GM23338 (cell line): ENCODE measurements around the gene HLA-DOA.

Experiments
- CREB1 ChIP-seq: fragments of 250-450 bp; sonication (Bioruptor Pico); IDR thresholded peaks from 2 replicates; pipeline ENCODE4 v1.5.0; 2020; ENCODE audit warnings: low read depth, mild to moderate bottlenecking, moderate library complexity
- CTCF ChIP-seq, 2 experiments: fragments of 200-600 bp in 1 of 2; sonication (generic) in 1 of 2; conservative IDR thresholded peaks; 2 replicates each; pipeline versions ENCODE4 v1.5.1 to v1.6.1; 2016 to 2017; ENCODE audit warnings: antibody characterized with exemption in 2 of 2, low read depth in 2 of 2, mild to moderate bottlenecking in 2 of 2, moderate library complexity in 1 of 2

GRCh38 chr6:33013608-33014007 lies 4.2 kb upstream of the HLA-DOA start:
- TF ChIP-seq CTCF (conservative IDR thresholded peaks at IDR 0.05; ENCODE audit: low read depth in 2 of 2) (no peak), CREB1 (CRISPR knock-in tag) (no peak)
